A673 (cell line): Measurements from ENCODE around the gene AMER2.

Source experiments
- EZH2 ChIP-seq: fragments of 200-600 bp; sonication (generic); IDR thresholded peaks from 2 replicates; pipeline ENCODE4 v1.6.1; 2017; ENCODE audit warnings: borderline replicate concordance, low read depth, mild to moderate bottlenecking, mixed read lengths, antibody characterized with exemption, low read length; ENCODE audit not compliant: poor library complexity, severe bottlenecking
- TF ChIP-seq, protein P1 (sequence below): fragments of 300-800, 200-600 bp; sonication (generic); conservative IDR thresholded peaks from 2 replicates; pipeline ENCODE4 v1.5.1; 2017; ENCODE audit warnings: low read depth, mild to moderate bottlenecking, antibody characterized with exemption, low read length, moderate library complexity, mixed read lengths

- TF ChIP-seq EZH2 = no peak
- TF ChIP-seq, protein P1, sequence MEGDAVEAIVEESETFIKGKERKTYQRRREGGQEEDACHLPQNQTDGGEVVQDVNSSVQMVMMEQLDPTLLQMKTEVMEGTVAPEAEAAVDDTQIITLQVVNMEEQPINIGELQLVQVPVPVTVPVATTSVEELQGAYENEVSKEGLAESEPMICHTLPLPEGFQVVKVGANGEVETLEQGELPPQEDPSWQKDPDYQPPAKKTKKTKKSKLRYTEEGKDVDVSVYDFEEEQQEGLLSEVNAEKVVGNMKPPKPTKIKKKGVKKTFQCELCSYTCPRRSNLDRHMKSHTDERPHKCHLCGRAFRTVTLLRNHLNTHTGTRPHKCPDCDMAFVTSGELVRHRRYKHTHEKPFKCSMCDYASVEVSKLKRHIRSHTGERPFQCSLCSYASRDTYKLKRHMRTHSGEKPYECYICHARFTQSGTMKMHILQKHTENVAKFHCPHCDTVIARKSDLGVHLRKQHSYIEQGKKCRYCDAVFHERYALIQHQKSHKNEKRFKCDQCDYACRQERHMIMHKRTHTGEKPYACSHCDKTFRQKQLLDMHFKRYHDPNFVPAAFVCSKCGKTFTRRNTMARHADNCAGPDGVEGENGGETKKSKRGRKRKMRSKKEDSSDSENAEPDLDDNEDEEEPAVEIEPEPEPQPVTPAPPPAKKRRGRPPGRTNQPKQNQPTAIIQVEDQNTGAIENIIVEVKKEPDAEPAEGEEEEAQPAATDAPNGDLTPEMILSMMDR = no peak
Measured at GRCh38 chr13:25175026-25175425, 2.9 kb upstream of the AMER2 start.
